ENCODE data around the gene DUSP21. TPM values are rescaled to one million over a fixed set of nuclear protein-coding genes. Genes with fewer than 3 reads are reported as not detected.

Gene DUSP21
- total RNA-seq, result not detected in 2 replicates

GRCh38 chrX:44843753-44844152 lies at the start of gene DUSP21:
TSS of gene DUSP21 (plus strand) at chrX:44844021. CDS start at chrX:44844133, 112 bp downstream.

GRCh38 chrX:44872821-44873414 lies 29.1 kb downstream of the DUSP21 start, which contains the start of gene KDM6A:
TSS of gene KDM6A (plus strand) at chrX:44873188. CDS start at chrX:44873552, 364 bp downstream.

Other genes with a start within 250 kb of the DUSP21 start
- 10.2 and 17.8 TPM in 2 replicates for gene KDM6A, start 29.2 kb downstream of the DUSP21 start, total RNA-seq